Gastroesophageal sphincter (tissue), 3 donors: ENCODE data around the gene TGFBR3.

ENCODE experiments used
- CTCF ChIP-seq, 4 experiments: fragments of 200-600 bp in 2 of 4; fragments of 450-650 bp in 2 of 4; sonication (generic) in 1 of 4; IDR thresholded peaks; one replicate each; pipeline ENCODE4 v1.5.1; 2017 to 2019; ENCODE audit warnings: antibody characterized with exemption in 4 of 4, mild to moderate bottlenecking in 2 of 4, moderate library complexity in 2 of 4
- EP300 ChIP-seq: sonication (generic); formaldehyde crosslinking; IDR thresholded peaks from one replicate; pipeline ENCODE4 v1.6.1; 2017; ENCODE audit warnings: antibody characterized with exemption, mild to moderate bottlenecking
- POLR2A ChIP-seq, 2 donors: fragments of 450-650 bp; IDR thresholded peaks; one replicate each; pipeline ENCODE4 v1.6.1; 2017; ENCODE audit warnings: antibody characterized with exemption in 2 of 2, mild to moderate bottlenecking in 2 of 2, moderate library complexity in 1 of 2
- POLR2AphosphoS5 ChIP-seq: sonication (generic); formaldehyde crosslinking; IDR thresholded peaks from one replicate; pipeline ENCODE4 v1.6.1; 2017; ENCODE audit warnings: antibody characterized with exemption

GRCh38 chr1:91651661-91652071 is 234.3 kb downstream of the TGFBR3 start:
- TF ChIP-seq CTCF (IDR thresholded peaks at IDR 0.05) (no peak), POLR2A (IDR thresholded peaks at IDR 0.05) (no peak), EP300 (no peak), POLR2AphosphoS5 (peak; percentile 65)
